ENCODE results near the gene GAS2.

DNA sequence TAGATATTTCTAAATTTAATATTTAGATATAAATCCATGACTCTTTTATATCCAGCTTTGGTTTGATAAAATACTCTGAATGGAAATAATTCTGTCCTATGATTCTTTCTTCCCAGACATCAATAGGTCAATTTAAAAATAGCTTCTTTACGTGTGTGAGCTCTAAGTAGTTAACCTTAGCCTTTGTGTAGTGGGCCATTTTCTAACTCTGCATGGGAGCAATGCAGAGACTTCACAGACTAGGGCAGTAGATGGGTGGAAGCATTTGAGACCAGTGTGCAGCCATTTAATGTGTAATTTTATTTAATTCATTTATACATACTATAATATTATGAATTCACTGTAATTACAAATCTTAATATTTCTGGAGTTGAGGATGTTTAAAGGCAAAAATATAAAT is 23.8 kb downstream of the GAS2 start:
- TF ChIP-seq CTCF (IDR thresholded peaks at IDR 0.05) (no peak), ZFX (IDR thresholded peaks at IDR 0.05; ENCODE audit: borderline replicate concordance) (no peak)
